HG03558 (cell line): ENCODE results near the gene CEACAM21.

Source experiments
- ATAC-seq: cut with Tn5 transposase; IDR thresholded peaks from one replicate; pipeline ENCODE4 v1.9.1; 2021; ENCODE audit warnings: moderate number of reproducible peaks; ENCODE audit not compliant: unreplicated experiment; ENCODE audit errors: extremely low read depth

The CEACAM21 gene

DNA sequence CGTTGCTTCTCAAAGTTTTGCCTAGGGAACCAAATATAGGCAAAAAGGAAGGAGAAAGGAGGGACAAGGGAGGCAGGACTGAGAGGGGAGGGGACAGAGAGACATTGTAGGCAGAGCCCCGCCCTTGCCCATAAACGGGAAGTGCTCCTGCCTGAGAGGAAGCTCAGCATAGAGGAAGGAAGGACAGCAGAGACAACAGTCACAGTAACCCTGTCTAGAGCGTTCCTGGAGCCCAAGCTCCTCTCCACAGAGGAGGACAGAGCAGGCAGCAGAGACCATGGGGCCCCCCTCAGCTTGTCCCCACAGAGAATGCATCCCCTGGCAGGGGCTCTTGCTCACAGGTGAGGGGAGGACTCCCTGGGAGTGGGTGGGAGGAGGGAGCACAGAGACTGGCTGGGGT lies at the start of gene CEACAM21:
TSS of gene CEACAM21 (plus strand) at position 169 of the 400 bp plus-strand sequence. CDS start at position 278, 109 bp downstream.
- no peak for ATAC-seq

DNA sequence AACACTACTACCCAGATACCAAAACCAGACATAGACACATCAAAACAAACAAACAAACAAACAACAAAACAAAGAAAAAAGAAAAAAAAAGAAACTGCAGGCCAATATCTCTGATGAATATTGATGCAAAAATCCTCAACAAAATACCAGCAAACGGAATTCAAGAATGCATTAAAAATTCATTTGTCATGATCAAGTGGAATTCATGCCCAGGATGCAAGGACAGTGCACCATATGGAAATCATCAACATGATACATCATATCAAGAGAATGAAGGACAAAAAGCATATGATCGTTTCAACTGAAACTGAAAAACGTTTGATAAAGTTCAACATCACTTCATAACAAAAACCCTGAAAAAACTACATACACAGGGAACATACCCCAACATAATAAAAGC lies 48.9 kb upstream of the CEACAM21 start:
- no peak for ATAC-seq

- no peak for ATAC-seq
These were observed 47.9 kb upstream of the CEACAM21 start for GRCh38 chr19:41528106-41528505.

- ATAC-seq, result no peak
These were observed 46.3 kb upstream of the CEACAM21 start for GRCh38 chr19:41529484-41530183.

- ATAC-seq, result no peak
These were observed 45.8 kb upstream of the CEACAM21 start for GRCh38 chr19:41530184-41530534.

- ATAC-seq, result no peak
These were observed 45.1 kb upstream of the CEACAM21 start for GRCh38 chr19:41530761-41531301.

- ATAC-seq, result no peak
These were observed 44.3 kb upstream of the CEACAM21 start for GRCh38 chr19:41531438-41532311.

DNA sequence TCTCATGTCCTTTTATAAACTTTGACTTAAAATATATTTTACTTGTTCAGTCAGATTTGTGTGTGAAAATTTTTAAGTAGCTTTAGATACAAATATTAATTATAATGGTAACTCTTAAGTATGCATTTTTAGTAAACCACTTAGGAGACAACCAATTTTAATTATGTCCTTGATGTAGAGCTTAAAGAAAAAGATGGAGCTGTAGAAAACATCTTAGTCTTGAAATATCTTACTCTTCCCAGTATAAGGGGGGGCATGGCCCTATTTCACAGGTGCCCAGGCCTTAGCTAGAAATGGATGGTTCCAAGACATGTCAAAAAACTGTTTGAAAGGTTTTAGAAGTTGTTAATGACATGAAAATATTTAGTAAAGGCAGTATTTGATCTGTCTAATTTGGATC lies 43.4 kb upstream of the CEACAM21 start:
- no peak for ATAC-seq

- no peak for ATAC-seq
These were observed 42.2 kb upstream of the CEACAM21 start for GRCh38 chr19:41533671-41534215.

DNA sequence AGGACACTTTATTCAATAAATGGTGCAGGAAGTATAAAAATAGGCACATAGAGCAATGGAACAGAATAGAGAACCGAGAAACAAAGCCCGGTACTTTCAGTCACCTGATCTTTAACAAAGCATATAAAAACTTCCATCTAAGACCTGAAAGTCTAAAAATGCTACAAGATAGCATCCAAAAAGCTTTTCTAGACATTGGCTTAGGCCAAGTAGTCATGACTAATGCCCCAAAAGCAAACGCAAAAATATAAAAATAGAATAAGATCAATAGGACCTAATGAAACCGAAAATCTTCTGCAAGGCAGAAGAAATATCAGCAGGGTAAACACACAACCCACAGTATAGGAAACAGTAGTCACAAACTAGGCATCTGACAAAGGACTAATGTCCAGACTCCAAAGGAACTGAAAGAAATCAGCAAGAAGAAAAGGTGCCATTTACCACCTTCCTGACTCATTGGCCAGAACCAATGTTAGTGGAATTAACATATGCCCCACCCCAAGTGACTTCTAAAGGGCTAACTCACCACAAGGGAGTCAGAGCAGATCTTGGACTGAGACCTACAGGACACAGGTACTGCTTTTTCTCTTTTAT lies 40.8 kb upstream of the CEACAM21 start:
- ATAC-seq, result peak; percentile 66

GRCh38 chr19:41537789-41538188 lies 38.2 kb upstream of the CEACAM21 start:
- no peak for ATAC-seq

DNA sequence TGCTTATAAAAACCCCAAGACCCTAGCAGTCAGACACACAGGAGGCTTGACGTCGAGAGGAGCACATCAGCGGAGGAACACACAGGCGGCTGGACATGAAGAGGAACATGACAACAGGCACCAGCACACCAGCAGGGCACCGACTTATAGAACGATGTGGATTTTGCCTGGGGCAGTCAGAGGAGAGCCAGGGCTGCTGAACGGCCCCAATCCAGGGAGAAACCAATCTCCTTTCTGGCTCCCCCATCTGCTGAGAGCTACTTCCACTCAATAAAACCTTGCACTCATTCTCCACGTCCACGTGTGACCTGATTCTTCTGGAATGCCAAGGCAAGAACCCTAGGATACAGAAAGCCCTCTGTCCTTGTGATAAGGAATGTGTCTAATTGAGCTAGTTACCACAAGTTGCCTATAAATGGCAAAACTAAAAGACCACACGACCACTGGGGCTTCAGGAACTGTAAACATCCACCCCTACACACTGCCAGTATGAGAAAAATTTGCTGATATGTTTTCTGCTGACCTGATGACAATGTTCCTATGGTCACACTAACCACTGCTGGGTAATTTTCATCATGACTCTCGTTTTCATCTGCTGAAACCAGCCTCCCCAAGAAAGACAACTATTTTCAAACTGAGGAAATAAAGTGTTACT lies 35.8 kb upstream of the CEACAM21 start:
- no peak for ATAC-seq

DNA sequence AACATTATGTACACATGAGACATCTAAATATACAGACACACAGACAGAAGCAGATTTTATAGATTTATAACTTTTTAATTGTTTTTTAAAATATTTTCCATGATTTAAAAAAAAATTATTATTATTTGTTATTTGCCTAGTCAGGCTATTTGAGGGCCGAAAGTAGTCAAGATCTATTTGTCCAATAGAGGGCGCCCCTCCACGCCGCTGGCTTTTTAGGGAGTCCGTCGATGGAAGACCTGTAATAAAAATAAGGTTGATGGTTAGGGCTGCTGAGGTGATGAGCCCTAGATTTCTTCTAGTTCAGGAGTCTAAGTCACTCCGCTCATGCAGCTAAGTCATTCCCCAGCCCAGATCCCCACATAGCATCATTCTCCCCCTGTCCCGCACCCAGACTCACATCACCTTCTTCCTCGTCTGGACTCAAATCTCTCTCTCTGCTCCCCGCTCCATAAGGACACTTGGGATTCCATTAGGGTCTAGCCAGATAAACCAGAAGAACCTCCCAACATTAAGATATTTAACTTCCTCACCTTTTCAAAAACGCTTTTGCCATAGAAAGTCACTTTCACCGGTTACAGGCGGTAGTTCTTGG lies 33.9 kb upstream of the CEACAM21 start:
- no peak for ATAC-seq

DNA sequence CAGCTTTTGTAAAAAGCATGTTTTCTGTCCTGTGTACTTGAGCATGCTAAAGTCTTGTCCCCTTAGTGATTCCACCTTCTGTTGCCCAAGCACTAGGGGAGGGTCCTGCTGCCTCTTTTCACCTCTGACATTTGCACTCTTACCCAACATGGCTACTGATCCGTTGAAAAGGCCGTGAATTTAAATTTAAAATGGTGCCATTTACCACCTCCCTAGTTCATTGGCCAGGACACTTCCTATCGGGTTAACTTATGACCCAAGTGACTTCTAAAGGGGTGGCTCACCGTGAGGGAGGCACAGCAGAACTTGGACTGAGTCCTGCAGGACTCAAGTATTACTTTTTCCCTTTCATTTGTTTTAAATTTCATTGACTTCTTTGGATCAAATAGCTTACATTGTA lies 33.3 kb upstream of the CEACAM21 start:
- no peak for ATAC-seq

DNA sequence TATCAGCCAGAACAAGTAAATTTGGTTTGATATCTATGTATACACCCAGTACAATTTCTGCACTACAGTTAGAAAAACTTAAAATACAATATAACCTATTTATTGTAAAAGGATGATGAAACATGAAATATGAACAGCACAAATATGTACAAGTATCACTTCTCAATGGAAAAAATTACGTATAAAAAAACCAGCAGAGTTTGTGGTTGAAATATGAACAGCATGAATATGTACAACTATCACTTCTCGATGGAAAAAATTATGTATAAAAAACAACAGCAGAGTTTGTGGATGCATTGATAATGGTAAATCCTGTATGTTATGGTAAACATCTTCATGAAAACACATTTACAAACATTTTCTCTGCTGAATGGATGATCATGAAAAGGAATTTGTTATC lies 32.4 kb upstream of the CEACAM21 start:
- no peak for ATAC-seq

GRCh38 chr19:41545547-41545946 lies 30.4 kb upstream of the CEACAM21 start:
- ATAC-seq, result no peak

- ATAC-seq, result no peak
These were observed 29.6 kb upstream of the CEACAM21 start for GRCh38 chr19:41546386-41546789.

DNA sequence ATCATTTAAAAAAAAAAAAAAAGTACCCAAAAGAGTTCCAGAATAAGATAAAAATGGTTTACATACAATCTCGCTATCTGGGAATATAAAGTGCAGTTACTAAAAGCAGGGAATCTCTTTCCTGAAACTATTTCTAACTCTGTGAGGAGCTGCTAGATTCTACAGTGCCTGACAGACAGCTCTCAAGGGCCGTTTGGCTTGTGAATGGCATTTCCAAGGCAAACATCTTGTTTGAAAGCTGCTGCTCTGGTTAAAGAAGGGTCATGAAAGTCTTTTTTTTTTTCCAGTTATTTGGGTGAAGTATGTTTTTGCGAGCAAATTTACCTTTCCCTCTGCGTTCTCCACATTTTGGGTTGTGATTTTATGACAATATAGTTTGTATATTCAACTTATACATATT lies 29.0 kb upstream of the CEACAM21 start:
- ATAC-seq, result no peak

GRCh38 chr19:41547569-41547968 lies 28.4 kb upstream of the CEACAM21 start:
- no peak for ATAC-seq

- ATAC-seq, result no peak
These were observed 27.9 kb upstream of the CEACAM21 start for GRCh38 chr19:41548047-41548446.
